Right ventricle myocardium inferior (tissue), 1 donor: ENCODE measurements around the gene FAM107A. TPM values are rescaled to one million over a fixed set of nuclear protein-coding genes. Genes with fewer than 3 reads are reported as not detected.
"Not testable (repeated sequence)": the region's sequence is repeated elsewhere in the genome, so short reads cannot be mapped to it uniquely, and the experiment has no call there.

ENCODE experiments used
- ATAC-seq: fragments of 200-7000 bp; cut with Tn5 transposase; one replicate; pipeline ENCODE4 v1.9.1; 2020; ENCODE audit warnings: mild to moderate bottlenecking, moderate library complexity
- DNase-seq: peaks from one replicate; pipeline ENCODE4 v3.0.0; 2021; ENCODE audit errors: missing footprints
- intact Hi-C: fragments of 100-400 bp; cut with DNase I; formaldehyde crosslinking; loops from one replicate; pipeline ENCODE4 v1.11.0; 2022
- total RNA-seq: library from RNA; stranded (reverse); fragmentation: NEBNext Ultra II Directional; extraction: Animal tissue kit (Norgen Biotek cat#: 25700); gene quantifications from one replicate; pipeline ENCODE4 v1.2.1, GENCODE V29; 2021
- donor health status: DM: no; HTN: yes; CAD: no; lungs with severe emphysema.

FAM107A gene
- total RNA-seq, 1 donor from 2014 or later: 82.9 TPM

- DNase-seq (no peak), ATAC-seq (no peak)
- intact Hi-C loops: no loop called here
These were observed 48.6 kb downstream of the FAM107A start for GRCh38 chr3:58528629-58529028.

GRCh38 chr3:58527440-58527839 is 49.8 kb downstream of the FAM107A start:
- DNase-seq, intact Hi-C loops, ATAC-seq: not testable (repeated sequence)

GRCh38 chr3:58526515-58526957 is 50.7 kb downstream of the FAM107A start:
- DNase-seq (no peak), ATAC-seq (no peak)
- intact Hi-C loops: no loop called here

GRCh38 chr3:58524326-58524888 is 52.8 kb downstream of the FAM107A start:
- DNase-seq (no peak), ATAC-seq (no peak)
- intact Hi-C loops: no loop called here

- intact Hi-C loops: no loop called here
- DNase-seq (no peak), ATAC-seq (no peak)
These were observed 54.3 kb downstream of the FAM107A start for GRCh38 chr3:58522759-58523425.

GRCh38 chr3:58521917-58522631 is 55.1 kb downstream of the FAM107A start:
- ATAC-seq: no peak

GRCh38 chr3:58521336-58521670 is 55.9 kb downstream of the FAM107A start:
- DNase-seq: no peak
- ATAC-seq: no peak
- intact Hi-C loops: no loop called here

More at GRCh38 chr3:58521917-58522631, 55.1 kb downstream of the FAM107A start:
- intact Hi-C loops: no loop called here
- no peak for DNase-seq

GRCh38 chr3:58520403-58521335 is 56.5 kb downstream of the FAM107A start:
- DNase-seq: no peak
- intact Hi-C loops: no loop called here
- ATAC-seq: no peak

- no peak for ATAC-seq
- intact Hi-C loops: no loop called here
- DNase-seq: no peak
These were observed 57.4 kb downstream of the FAM107A start for GRCh38 chr3:58519668-58520402.

- intact Hi-C loops: no loop called here
- DNase-seq (no peak), ATAC-seq (no peak)
These were observed 58.9 kb downstream of the FAM107A start for GRCh38 chr3:58518291-58518789.

GRCh38 chr3:58514405-58514804 is 62.8 kb downstream of the FAM107A start:
- intact Hi-C loops: no loop called here
- ATAC-seq (no peak), DNase-seq (no peak)

Other genes starting within 250 kb of the FAM107A start
- 13.3 TPM for gene PXK, start 244.5 kb downstream of the FAM107A start, total RNA-seq
- 206 TPM for gene PDHB, start 143.6 kb downstream of the FAM107A start, total RNA-seq
- gene KCTD6, start 85.3 kb downstream of the FAM107A start, total RNA-seq: 11.3 TPM
- gene ACOX2, start 40.2 kb downstream of the FAM107A start, total RNA-seq: 33.4 TPM
- gene FAM3D, start 89.4 kb upstream of the FAM107A start, total RNA-seq: not detected